Cerebellar nuclear complex (tissue), 1 donor: ENCODE measurements around the gene STK35.
"Not testable (repeated sequence)": the region's sequence is repeated elsewhere in the genome, so short reads cannot be mapped to it uniquely, and the experiment has no call there.

Source experiments
- DNase-seq, 2 experiments: peaks; one replicate each; lab custom pipeline; 2025; lab: John Stamatoyannopoulos, UW

Gene STK35

DNA sequence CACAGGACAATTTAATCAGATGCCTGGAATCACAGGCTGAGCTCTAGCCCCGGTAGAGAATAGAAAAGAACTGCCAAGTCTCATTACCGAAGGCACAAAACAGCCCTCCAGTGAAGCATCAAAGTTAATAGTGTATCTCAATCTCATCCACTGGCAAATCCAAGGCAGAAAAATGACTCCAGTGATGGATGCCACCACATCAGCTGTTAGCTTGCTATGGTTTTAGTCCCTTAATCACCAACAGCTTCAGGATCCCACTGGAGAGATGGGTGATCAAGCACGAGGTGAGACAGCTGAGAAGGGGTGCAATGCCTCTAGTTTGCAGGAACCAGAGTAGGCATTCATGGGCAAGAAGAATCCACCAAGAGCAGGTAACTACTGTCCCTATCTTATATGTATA lies 81.8 kb downstream of the STK35 start:
- DNase-seq, result no peak

DNA sequence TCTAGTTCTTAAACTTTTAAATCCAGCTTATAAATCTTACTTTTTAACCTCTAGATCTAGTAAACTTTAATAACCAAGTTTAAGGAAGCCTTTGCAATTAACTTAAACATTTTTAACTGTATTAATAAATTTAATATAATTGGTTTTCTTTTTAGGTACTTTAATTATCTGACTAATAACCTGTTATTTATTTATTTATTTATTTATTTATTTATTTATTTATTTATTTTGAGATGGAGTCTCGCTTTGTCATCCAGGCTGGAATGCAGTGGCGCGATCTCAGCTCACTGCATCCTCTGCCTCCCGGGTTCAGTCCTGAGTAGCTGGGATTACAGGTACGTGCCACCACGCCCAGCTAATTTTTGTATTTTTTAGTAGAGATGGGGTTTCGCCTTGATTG lies 83.3 kb downstream of the STK35 start:
- DNase-seq, result not testable (repeated sequence)

DNA sequence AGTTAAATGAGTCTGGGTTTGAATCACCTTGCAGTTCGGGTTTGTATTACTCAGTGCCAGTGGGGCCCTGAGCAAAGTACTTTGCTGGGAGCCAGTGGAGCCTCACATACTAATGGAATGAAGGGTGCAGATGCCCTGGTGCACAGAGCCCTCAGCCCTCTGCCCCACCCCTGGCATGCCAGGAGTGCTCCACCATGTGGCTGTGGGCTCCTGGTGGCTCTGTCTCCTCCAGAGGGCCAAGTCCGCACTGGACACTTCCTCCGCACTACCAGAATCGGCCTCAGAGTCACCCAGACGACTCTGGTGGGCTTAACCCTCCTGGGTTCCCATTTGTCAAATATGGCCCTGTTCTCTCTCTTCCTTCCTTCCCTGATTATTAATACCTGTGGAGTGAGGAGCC lies 94.0 kb downstream of the STK35 start:
- DNase-seq, result no peak

DNA sequence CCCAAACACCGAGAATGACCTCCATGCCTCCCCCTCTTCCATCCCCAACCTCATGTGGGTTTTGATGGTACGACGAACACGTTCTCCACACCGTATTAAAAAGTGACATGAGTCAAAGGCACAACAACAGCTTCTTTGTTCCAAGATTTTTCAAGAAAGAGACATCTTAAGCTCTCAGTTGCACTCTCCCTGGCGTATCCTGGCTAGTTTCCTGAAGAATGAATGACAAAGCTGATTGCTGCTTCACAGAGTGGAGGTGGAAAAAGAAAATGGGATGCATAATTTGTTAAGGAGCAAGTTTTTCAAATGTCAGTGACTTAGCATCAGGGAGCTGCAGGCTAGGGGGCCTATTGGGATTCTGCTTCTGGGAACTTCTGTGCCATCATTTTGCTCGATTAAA lies 95.5 kb downstream of the STK35 start:
- DNase-seq, result no peak
